ENCODE measurements around the gene APPL1. TPM values are rescaled to one million over a fixed set of nuclear protein-coding genes. Genes with fewer than 3 reads are reported as not detected.
"Not testable (repeated sequence)": the region's sequence is repeated elsewhere in the genome, so short reads cannot be mapped to it uniquely, and the experiment has no call there.

Gene APPL1
- total RNA-seq, 1 donor from 2014 or later = 60.4 TPM

GRCh38 chr3:57274845-57275244, 47.3 kb downstream of the APPL1 start:
- DNase-seq (ENCODE audit: low spot score) = no peak

DNA sequence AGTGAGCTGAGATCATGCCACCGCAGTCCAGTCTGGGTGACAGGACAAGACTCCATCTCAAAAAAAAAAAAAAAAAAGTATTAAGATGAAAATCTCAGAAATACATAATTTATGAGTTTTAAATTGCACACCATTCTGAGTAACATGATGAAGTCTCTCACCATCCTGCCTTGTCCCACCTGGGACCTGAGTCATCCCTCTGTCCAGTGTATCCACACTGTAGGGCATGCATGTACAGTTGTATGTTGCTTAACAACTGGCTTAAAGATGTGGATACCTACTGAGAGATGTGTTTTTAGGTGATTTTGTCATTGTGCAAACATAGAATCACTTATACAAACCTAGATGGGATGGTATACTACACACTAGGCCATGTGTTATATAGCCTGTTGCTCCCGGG, 47.9 kb downstream of the APPL1 start:
- no peak for DNase-seq (ENCODE audit: low spot score)

GRCh38 chr3:57278237-57278636, 50.7 kb downstream of the APPL1 start:
- DNase-seq (ENCODE audit: low spot score) = no peak

GRCh38 chr3:57279685-57280084, 52.2 kb downstream of the APPL1 start:
- DNase-seq (ENCODE audit: low spot score) = no peak

GRCh38 chr3:57281715-57282114, 54.2 kb downstream of the APPL1 start:
- no peak for DNase-seq (ENCODE audit: low spot score)

- DNase-seq (ENCODE audit: low spot score) = no peak
Measured at GRCh38 chr3:57283334-57283733, 55.8 kb downstream of the APPL1 start.

DNA sequence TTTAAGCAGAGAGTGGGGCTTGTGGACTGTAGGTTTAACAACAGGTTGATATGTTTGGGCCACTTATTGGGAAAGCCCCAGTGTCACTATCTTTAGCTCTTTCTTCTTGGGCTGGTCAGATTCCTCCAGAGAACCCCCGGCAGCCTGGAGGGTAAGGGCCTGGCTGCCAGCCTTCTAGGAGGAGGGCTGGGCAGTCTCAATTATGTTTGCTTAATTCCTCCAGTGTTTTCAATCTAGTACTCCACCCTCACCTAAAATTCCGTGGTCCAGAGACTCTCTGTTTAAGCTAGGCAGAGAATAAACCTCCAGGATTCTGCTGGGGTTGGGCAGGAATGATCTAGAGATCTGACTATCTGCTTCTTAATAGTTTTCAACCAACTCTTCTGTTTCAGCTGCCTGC, 59.7 kb downstream of the APPL1 start:
- DNase-seq (ENCODE audit: low spot score) = no peak

DNA sequence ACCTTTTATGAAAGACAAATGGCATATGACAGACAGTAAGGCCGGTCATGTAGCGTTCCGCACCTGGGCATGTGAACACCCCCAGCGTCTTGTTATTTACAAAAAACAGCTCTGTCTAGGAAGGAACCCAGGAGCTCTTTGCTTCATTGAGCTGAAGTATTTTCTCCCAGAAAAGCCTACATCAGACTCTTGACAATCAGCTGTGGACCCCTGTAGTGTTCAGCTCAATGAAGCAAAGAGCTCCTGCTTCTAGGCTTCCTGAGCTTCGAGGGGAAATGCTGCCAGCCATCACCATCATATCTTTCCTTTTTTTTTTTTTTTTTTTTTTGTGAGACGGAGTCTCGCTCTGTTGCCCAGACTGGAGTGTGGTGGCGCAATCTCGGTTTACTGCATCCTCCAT, 60.9 kb downstream of the APPL1 start:
- no peak for DNase-seq (ENCODE audit: low spot score)

GRCh38 chr3:57292159-57292896, 64.8 kb downstream of the APPL1 start, which contains the start of gene ASB14:
ASB14 (minus strand) TSS chr3:57292685; CDS start chr3:57292033, 652 bp downstream.
- no peak for DNase-seq (ENCODE audit: low spot score)

DNA sequence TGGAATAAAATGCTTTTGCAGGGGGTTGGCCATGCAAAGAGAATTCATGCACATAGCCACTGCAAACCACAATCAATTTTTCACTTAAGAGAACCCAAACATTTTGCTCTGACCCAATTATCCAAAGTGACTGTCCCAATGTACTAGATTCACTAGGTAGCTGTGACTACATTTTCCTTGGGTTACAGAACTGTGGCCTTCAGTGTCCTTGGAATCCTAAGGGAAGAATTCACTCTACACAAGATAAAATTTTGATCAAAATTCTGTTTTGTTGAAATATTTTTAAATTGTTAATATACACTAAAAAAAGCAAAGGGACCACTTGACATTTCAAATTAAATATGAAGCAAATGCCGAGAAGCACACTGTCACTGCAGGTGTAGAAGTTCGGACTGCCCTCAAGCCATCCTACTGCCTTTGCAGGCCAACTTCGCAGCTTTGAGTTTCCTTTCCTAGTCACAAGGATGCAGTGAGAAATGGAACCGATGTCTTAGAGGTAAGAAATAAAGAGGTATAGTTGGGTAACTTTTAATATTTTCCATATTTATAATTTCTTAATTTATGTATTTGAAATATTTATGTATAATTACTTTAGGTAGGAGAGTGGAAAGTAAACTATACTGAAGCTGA, 65.5 kb downstream of the APPL1 start:
- no peak for DNase-seq (ENCODE audit: low spot score)

GRCh38 chr3:57298041-57298440, 70.5 kb downstream of the APPL1 start:
- no peak for DNase-seq (ENCODE audit: low spot score)

- not testable (repeated sequence) for DNase-seq (ENCODE audit: low spot score)
Measured at GRCh38 chr3:57303520-57303919, 76.0 kb downstream of the APPL1 start.

DNA sequence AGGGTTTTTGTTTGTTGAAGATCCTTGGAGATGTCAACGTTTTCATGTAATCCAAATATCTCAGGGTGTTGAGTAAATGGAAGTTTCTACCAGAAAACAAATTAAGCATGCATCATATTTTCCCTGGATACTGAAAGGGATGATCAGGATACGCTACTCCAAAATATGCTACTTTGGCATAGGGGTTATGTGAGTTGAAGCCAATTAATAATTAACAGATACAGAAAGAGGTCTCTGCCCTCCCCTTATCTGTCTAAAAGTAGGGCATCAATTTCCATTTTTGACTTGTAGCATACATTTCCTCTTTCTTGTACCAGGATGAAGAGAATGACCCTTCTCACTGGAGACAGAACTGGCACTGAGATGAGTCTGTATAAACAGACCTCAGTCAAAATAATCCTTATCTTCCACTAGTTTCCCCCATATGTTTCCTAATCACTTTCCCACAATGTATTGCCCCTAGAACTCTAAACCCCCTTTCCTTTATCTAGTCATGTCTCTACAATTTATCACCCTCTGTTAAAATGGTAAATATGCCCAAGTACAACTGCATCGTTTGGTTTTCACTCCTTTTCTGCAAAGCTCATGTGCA, 82.3 kb downstream of the APPL1 start:
- DNase-seq (ENCODE audit: low spot score) = no peak

GRCh38 chr3:57314204-57314603, 86.7 kb downstream of the APPL1 start:
- DNase-seq (ENCODE audit: low spot score) = no peak

Other genes starting within 250 kb of the APPL1 start
- gene SPATA12, start 167.1 kb upstream of the APPL1 start, total RNA-seq (ENCODE audit: insufficient read depth, low replicate concordance) = 1.9 TPM
- gene IL17RD, start 62.4 kb upstream of the APPL1 start, total RNA-seq (ENCODE audit: insufficient read depth, low replicate concordance) = 5.8 TPM
- not detected for gene HESX1, start 27.8 kb upstream of the APPL1 start, total RNA-seq (ENCODE audit: insufficient read depth, low replicate concordance)
- gene ASB14, start 65.0 kb downstream of the APPL1 start, total RNA-seq (ENCODE audit: insufficient read depth, low replicate concordance) = 0.24 TPM

All from umbilical cord (tissue), 2 donors.